Astrocyte (in vitro differentiated cells and primary cell): ENCODE measurements around the gene UNC5A. TPM values are rescaled to one million over a fixed set of nuclear protein-coding genes. Genes with fewer than 3 reads are reported as not detected.

Source experiments
- DNase-seq: peaks from one replicate; pipeline ENCODE4 v3.0.0-alpha.2; 2010; ENCODE audit warnings: low read depth
- FAIRE-seq: peaks from 2 replicates; lab custom pipeline; 2011; peaks lifted over from hg19 to GRCh38; lab: Jason Lieb, UNC
- H2AFZ ChIP-seq: 2 replicates; pipeline ENCODE4 v1.6.0; 2012; ENCODE audit warnings: low read depth, low read length, inconsistent platforms
- H3K27ac ChIP-seq: 2 replicates; pipeline ENCODE4 v1.5.1; 2011; ENCODE audit warnings: low read depth, low read length, inconsistent platforms
- H3K27me3 ChIP-seq: 2 replicates; pipeline ENCODE4 v1.6.0; 2011; ENCODE audit warnings: low read length, inconsistent platforms; ENCODE audit not compliant: insufficient read depth
- H3K36me3 ChIP-seq: 2 replicates; pipeline ENCODE4 v1.5.1; 2011; ENCODE audit warnings: low read length, inconsistent platforms; ENCODE audit not compliant: insufficient read depth
- H3K4me1 ChIP-seq: 2 replicates; pipeline ENCODE4 v1.5.1; 2011; ENCODE audit warnings: low read length, inconsistent platforms; ENCODE audit not compliant: insufficient read depth
- H3K4me2 ChIP-seq: 2 replicates; pipeline ENCODE4 v1.6.0; 2012; ENCODE audit warnings: low read length, inconsistent platforms
- H3K4me3 ChIP-seq: 2 replicates; pipeline ENCODE4 v1.5.1; 2011; ENCODE audit warnings: low read depth, mild to moderate bottlenecking, low read length, inconsistent platforms; ENCODE audit not compliant: insufficient read depth
- H3K79me2 ChIP-seq: 2 replicates; pipeline ENCODE4 v1.6.0; 2012; ENCODE audit warnings: mild to moderate bottlenecking, low read length, inconsistent platforms; ENCODE audit not compliant: insufficient read depth
- H3K9ac ChIP-seq: 2 replicates; pipeline ENCODE4 v1.6.0; 2012; ENCODE audit warnings: mild to moderate bottlenecking, low read length, inconsistent platforms
- H3K9me3 ChIP-seq: 2 replicates; pipeline ENCODE4 v1.5.1; 2012; ENCODE audit warnings: low read depth, mild to moderate bottlenecking, low read length, inconsistent platforms; ENCODE audit not compliant: insufficient read depth
- H4K20me1 ChIP-seq: 2 replicates; pipeline ENCODE4 v1.6.0; 2012; ENCODE audit warnings: low read length, inconsistent platforms; ENCODE audit not compliant: insufficient read depth
- H3K27ac Mint-ChIP-seq: one replicate; pipeline ENCODE4 v1.8.0; 2021; ENCODE audit warnings: mild to moderate bottlenecking, mixed read lengths; ENCODE audit not compliant: unreplicated experiment
- H3K27me3 Mint-ChIP-seq: one replicate; pipeline ENCODE4 v1.8.0; 2021; ENCODE audit warnings: low read depth, mixed read lengths; ENCODE audit not compliant: unreplicated experiment
- H3K36me3 Mint-ChIP-seq: one replicate; pipeline ENCODE4 v1.8.0; 2021; ENCODE audit warnings: low read depth, mixed read lengths; ENCODE audit not compliant: unreplicated experiment
- H3K4me1 Mint-ChIP-seq: one replicate; pipeline ENCODE4 v1.8.0; 2021; ENCODE audit warnings: low read depth, mixed read lengths; ENCODE audit not compliant: unreplicated experiment
- H3K4me3 Mint-ChIP-seq: one replicate; pipeline ENCODE4 v1.8.0; 2021; ENCODE audit warnings: mild to moderate bottlenecking, moderate library complexity, mixed read lengths; ENCODE audit not compliant: unreplicated experiment
- H3K9me3 Mint-ChIP-seq: one replicate; pipeline ENCODE4 v1.8.0; 2021; ENCODE audit warnings: mild to moderate bottlenecking, mixed read lengths; ENCODE audit not compliant: unreplicated experiment
- CTCF ChIP-seq: IDR thresholded peaks from 2 replicates; pipeline ENCODE4 v1.5.1; 2011; ENCODE audit warnings: low read depth, mild to moderate bottlenecking, inconsistent platforms, low read length, moderate library complexity; ENCODE audit not compliant: insufficient read depth
- EZH2 ChIP-seq: IDR thresholded peaks from 2 replicates; pipeline ENCODE4 v1.6.1; 2012; ENCODE audit warnings: mild to moderate bottlenecking, low read length, inconsistent platforms; ENCODE audit not compliant: insufficient read depth
- total RNA-seq: library from RNA; stranded (reverse); gene quantifications from 2 replicates; pipeline ENCODE4 v1.2.1, GENCODE V29; 2021

UNC5A gene
- total RNA-seq, 1 donor from 2014 or later = 0.70 TPM

GRCh38 chr5:176793736-176794135 lies 16.6 kb upstream of the UNC5A start:
- peaks cover 59% of the 10 kb centered on the region for H3K27me3 ChIP-seq
- no peak for FAIRE-seq

GRCh38 chr5:176794509-176794908 lies 15.8 kb upstream of the UNC5A start:
- H3K4me3 ChIP-seq = no peak overlapping the region
- no peaks in the 10 kb centered on the region for H3K9me3 ChIP-seq
- no peaks in the 10 kb centered on the region for H3K4me1 ChIP-seq
- H3K4me3 Mint-ChIP-seq = no peak overlapping the region
- peaks cover 3% of the 10 kb centered on the region for H3K4me1 Mint-ChIP-seq
- H3K4me2 ChIP-seq = no peak overlapping the region
- H4K20me1 ChIP-seq = no peaks in the 10 kb centered on the region
- H2AFZ ChIP-seq = no peak overlapping the region
- H3K27ac ChIP-seq = no peak overlapping the region
- peak overlapping the region; percentile 12 for H3K27ac Mint-ChIP-seq
- DNase-seq (no peak), FAIRE-seq (no peak)
- peaks cover 2% of the 10 kb centered on the region for H3K36me3 Mint-ChIP-seq
- H3K9ac ChIP-seq = no peak overlapping the region
- H3K36me3 ChIP-seq = no peaks in the 10 kb centered on the region
- peaks cover 3% of the 10 kb centered on the region for H3K9me3 Mint-ChIP-seq
- peaks cover 56% of the 10 kb centered on the region for H3K27me3 Mint-ChIP-seq
- TF ChIP-seq EZH2 (no peak), CTCF (no peak)
- H3K27me3 ChIP-seq = peaks cover 53% of the 10 kb centered on the region
- no peaks in the 10 kb centered on the region for H3K79me2 ChIP-seq

More at GRCh38 chr5:176793736-176794135, 16.6 kb upstream of the UNC5A start:
- peaks cover 2% of the 10 kb centered on the region for H3K36me3 Mint-ChIP-seq
- Histone ChIP-seq H3K4me2 (no peak overlapping the region), H3K4me3 (no peak overlapping the region), H3K9ac (no peak overlapping the region), H3K27ac (no peak overlapping the region), H3K79me2 (no peaks in the 10 kb centered on the region), H3K4me1 (no peaks in the 10 kb centered on the region), H3K36me3 (no peaks in the 10 kb centered on the region), H2AFZ (no peak overlapping the region), H3K9me3 (no peaks in the 10 kb centered on the region), H4K20me1 (no peaks in the 10 kb centered on the region)
- no peak overlapping the region for H3K27ac Mint-ChIP-seq
- peaks cover 6% of the 10 kb centered on the region for H3K4me1 Mint-ChIP-seq
- peaks cover 3% of the 10 kb centered on the region for H3K9me3 Mint-ChIP-seq
- no peak overlapping the region for H3K4me3 Mint-ChIP-seq
- DNase-seq = no peak
- TF ChIP-seq EZH2 = peak; percentile 31
- TF ChIP-seq CTCF = no peak
- peaks cover 61% of the 10 kb centered on the region for H3K27me3 Mint-ChIP-seq

DNA sequence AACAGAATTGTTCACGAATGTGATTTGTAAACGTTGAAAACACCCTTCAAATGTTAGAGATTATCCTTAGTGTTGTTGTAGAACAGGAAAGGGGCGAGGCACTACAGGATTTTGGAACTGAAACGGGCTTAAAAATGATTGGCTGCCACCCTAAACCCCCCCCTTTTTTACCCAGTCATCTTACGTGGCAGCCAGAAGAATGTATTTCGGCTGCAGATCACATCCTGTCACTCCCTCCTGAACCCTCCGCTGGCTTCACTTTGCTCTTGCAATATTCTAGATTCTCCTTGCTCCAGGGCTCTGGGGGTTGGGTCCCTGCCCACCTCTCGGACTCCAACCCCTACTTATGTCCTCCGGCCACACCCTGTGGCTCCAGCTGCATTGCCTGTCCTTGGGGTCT lies 13.9 kb upstream of the UNC5A start:
- H3K27me3 ChIP-seq = peaks cover 39% of the 10 kb centered on the region
- no peak overlapping the region for H3K27ac Mint-ChIP-seq
- no peak overlapping the region for H3K27ac ChIP-seq
- H2AFZ ChIP-seq = no peak overlapping the region
- H3K36me3 ChIP-seq = no peaks in the 10 kb centered on the region
- FAIRE-seq (no peak), DNase-seq (no peak)
- no peaks in the 10 kb centered on the region for H3K9me3 ChIP-seq
- TF ChIP-seq CTCF (no peak), EZH2 (no peak)
- H3K36me3 Mint-ChIP-seq = peaks cover 2% of the 10 kb centered on the region
- no peaks in the 10 kb centered on the region for H4K20me1 ChIP-seq
- no peaks in the 10 kb centered on the region for H3K79me2 ChIP-seq
- H3K4me1 ChIP-seq = no peaks in the 10 kb centered on the region
- no peak overlapping the region for H3K4me2 ChIP-seq
- peaks cover 53% of the 10 kb centered on the region for H3K27me3 Mint-ChIP-seq
- H3K4me3 ChIP-seq = no peak overlapping the region
- H3K9ac ChIP-seq = no peak overlapping the region
- peak overlapping the region; percentile 17 for H3K4me3 Mint-ChIP-seq
- H3K9me3 Mint-ChIP-seq = peaks cover 3% of the 10 kb centered on the region
- H3K4me1 Mint-ChIP-seq = no peaks in the 10 kb centered on the region
